ENCODE data around the gene PRRT3. TPM values are rescaled to one million over a fixed set of nuclear protein-coding genes. Genes with fewer than 3 reads are reported as not detected.

The PRRT3 gene
- total RNA-seq, 1 donor from 2014 or later, result 0.47 TPM

DNA sequence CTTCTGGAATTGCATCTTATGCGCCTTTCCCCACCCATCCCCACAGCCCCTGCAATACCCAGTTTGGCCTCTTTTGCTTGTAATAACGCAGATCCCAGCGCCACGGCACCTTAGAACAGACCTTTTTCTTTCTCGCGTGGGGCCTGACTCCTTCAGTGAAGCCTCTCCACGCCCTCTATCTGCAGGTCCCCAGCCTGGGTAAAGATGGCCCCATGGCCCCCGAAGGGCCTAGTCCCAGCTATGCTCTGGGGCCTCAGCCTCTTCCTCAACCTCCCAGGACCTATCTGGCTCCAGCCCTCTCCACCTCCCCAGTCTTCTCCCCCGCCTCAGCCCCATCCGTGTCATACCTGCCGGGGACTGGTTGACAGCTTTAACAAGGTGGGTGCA is 18.0 kb downstream of the PRRT3 start:
- no peaks in the 10 kb centered on the region for H3K9me3 ChIP-seq (replicated peaks)
- H3K27ac ChIP-seq (replicated peaks), result peak overlapping the region; percentile 97
- peaks cover 44% of the 10 kb centered on the region for H3K4me1 ChIP-seq
- peaks cover 37% of the 10 kb centered on the region for H3K36me3 ChIP-seq
- H3K27me3 ChIP-seq (ENCODE audit: low read depth), result no peaks in the 10 kb centered on the region
- DNase-seq, result peak; percentile 18
- TF ChIP-seq CTCF (IDR thresholded peaks at IDR 0.05; ENCODE audit: borderline replicate concordance), result no peak
- H3K4me3 ChIP-seq, result peak overlapping the region; percentile 95
- intact Hi-C loops (cut with micrococcal nuclease), result no loop called here

DNA sequence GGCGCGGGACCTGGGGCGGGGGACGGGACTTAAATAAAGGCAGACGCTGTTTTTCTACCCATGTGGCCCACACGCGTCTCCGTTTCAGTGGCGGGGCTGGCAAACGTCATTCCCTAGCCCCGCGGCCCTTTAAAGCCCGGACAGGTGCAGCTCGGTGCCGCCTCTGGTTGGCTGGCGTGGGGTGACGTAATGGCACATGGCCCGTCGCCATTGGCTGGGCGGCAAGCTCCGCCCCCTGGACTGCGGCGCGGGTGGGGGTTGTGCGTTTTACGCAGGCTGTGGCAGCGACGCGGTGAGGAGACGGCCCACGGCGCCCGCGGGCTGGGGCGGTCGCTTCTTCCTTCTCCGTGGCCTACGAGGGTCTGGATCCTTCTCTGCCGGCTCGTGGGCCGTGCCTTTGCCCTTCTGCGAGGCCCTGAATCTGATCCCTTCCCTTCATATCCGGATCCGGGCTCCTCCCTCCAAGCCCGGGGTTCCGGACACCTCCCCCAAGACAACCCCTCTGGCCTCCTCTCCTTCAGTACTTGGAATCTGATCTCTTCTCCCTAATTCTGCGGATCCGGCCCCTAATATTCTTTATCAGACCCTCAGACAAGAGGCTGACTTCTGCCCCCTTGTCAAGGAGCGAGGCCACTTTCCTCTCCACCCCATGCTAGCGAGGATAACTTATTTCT is 18.5 kb downstream of the PRRT3 start, which contains the start of gene CRELD1:
TSS of gene CRELD1 (plus strand) at position 274 of the 674 bp plus-strand sequence. CDS start 605 bp downstream, outside the sequence.
- no peaks in the 10 kb centered on the region for H3K27me3 ChIP-seq (ENCODE audit: low read depth)
- peaks cover 44% of the 10 kb centered on the region for H3K4me1 ChIP-seq
- peak within 1 kb of the TSS; percentile 97 for H3K27ac ChIP-seq (replicated peaks)
- H3K4me3 ChIP-seq, result peak within 1 kb of the TSS; percentile 95
- intact Hi-C loops (cut with micrococcal nuclease), result no loop called here
- TF ChIP-seq CTCF (IDR thresholded peaks at IDR 0.05; ENCODE audit: borderline replicate concordance), result no peak
- H3K9me3 ChIP-seq (replicated peaks), result no peaks in the 10 kb centered on the region
- H3K36me3 ChIP-seq, result peaks cover 41% of the 10 kb centered on the region
- peak; percentile 96 for DNase-seq

- DNase-seq, result peak; percentile 80
- no peaks in the 10 kb centered on the region for H3K9me3 ChIP-seq (replicated peaks)
- peak; percentile 76 for TF ChIP-seq CTCF (IDR thresholded peaks at IDR 0.05; ENCODE audit: borderline replicate concordance)
- H3K27ac ChIP-seq (replicated peaks), result peak overlapping the region; percentile 97
- peaks cover 44% of the 10 kb centered on the region for H3K4me1 ChIP-seq
- peak overlapping the region; percentile 95 for H3K4me3 ChIP-seq
- H3K27me3 ChIP-seq (ENCODE audit: low read depth), result no peaks in the 10 kb centered on the region
- intact Hi-C loops (cut with micrococcal nuclease), result no loop called here
- H3K36me3 ChIP-seq, result peaks cover 43% of the 10 kb centered on the region
Measured at GRCh38 chr3:9932843-9933560, 19.2 kb downstream of the PRRT3 start.

GRCh38 chr3:9932535-9932842 is 19.7 kb downstream of the PRRT3 start:
- intact Hi-C loops (cut with micrococcal nuclease), result no loop called here
- Histone ChIP-seq H3K27ac (replicated peaks) (peak overlapping the region; percentile 97), H3K27me3 (ENCODE audit: low read depth) (no peaks in the 10 kb centered on the region), H3K4me3 (peak overlapping the region; percentile 95), H3K9me3 (replicated peaks) (no peaks in the 10 kb centered on the region), H3K4me1 (peaks cover 44% of the 10 kb centered on the region), H3K36me3 (peaks cover 38% of the 10 kb centered on the region)
- DNase-seq, result no peak
- TF ChIP-seq CTCF (IDR thresholded peaks at IDR 0.05; ENCODE audit: borderline replicate concordance), result no peak

DNA sequence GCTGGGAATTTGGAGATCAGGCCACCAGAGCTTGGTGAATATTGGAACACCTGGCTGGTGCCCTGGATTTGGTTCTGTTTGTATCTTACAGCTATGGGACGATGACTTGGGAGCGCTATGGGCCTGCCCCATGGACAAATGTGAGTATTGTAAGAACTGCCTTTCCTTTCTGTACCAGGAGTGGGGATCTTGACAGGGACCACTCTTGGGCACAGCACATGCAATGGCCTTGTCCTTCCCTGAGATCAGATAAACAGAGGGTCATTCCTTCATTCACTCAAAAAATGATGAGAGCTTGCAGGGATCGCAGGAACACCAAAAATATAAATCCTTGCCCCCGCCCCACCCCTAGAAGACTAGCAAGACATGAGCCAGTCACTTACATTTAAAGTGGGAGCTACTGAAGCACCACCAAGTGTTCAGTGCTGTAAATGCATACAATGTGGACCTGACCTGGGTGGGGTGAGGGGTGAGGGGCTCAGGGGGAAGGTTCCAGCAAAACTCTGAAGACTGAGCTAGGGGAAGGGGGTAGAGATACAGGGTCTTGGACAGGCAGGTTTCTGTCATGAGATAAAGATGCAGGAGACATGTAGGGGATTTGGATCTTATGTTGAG is 21.3 kb downstream of the PRRT3 start:
- intact Hi-C loops (cut with micrococcal nuclease), result no loop called here

More for the DNA sequence above, 21.3 kb downstream of the PRRT3 start:
- peaks cover 34% of the 10 kb centered on the region for H3K36me3 ChIP-seq
- no peak for DNase-seq
- no peak for TF ChIP-seq CTCF (IDR thresholded peaks at IDR 0.05; ENCODE audit: borderline replicate concordance)
- H3K9me3 ChIP-seq (replicated peaks), result no peaks in the 10 kb centered on the region
- no peak overlapping the region for H3K4me3 ChIP-seq
- no peaks in the 10 kb centered on the region for H3K27me3 ChIP-seq (ENCODE audit: low read depth)
- no peak overlapping the region for H3K27ac ChIP-seq (replicated peaks)
- H3K4me1 ChIP-seq, result peaks cover 40% of the 10 kb centered on the region
